GM18951 (cell line): ENCODE data around the gene NCMAP.

Experiments
- POLR2A ChIP-seq: IDR thresholded peaks from 4 replicates; pipeline ENCODE4 v1.6.1; 2011; ENCODE audit warnings: mild to moderate bottlenecking; ENCODE audit not compliant: insufficient read length, insufficient read depth; ENCODE audit errors: extremely low read depth
- in situ Hi-C: fragments of 300-500 bp; cut with MboI; formaldehyde crosslinking; loops from one replicate; pipeline ENCODE4 v1.12.0; 2022; ENCODE audit warnings: low sequenced_read_pairs, mixed read lengths, inconsistent platforms; ENCODE audit not compliant: unreplicated experiment

NCMAP gene

DNA sequence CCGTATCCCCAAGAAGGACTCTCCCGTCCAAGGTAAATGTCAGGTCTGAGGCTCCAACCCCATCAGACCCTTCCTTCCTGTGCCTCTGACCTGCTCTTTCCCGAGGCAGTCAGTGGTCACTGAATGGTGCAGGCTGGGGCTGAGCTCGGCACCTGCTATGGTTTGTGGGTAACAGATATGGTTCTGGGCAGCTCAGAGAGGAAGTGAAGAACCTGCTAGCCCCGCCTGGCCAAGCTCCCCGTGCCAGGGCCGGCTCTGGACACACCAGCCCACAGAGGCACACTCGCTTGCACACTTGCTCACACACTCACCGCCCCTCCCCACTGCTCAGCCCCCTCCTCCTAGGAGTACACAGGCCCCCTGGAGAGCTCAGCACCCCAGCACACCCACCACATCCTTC, 16.4 kb downstream of the NCMAP start:
- in situ Hi-C loops = no loop called here
- TF ChIP-seq POLR2A = no peak

- no peak for TF ChIP-seq POLR2A
- in situ Hi-C loops = no loop called here
Measured at GRCh38 chr1:24575905-24576587, 20.2 kb downstream of the NCMAP start.

- no peak for TF ChIP-seq POLR2A
- in situ Hi-C loops = no loop called here
Measured at GRCh38 chr1:24578846-24579245, 23.0 kb downstream of the NCMAP start.

DNA sequence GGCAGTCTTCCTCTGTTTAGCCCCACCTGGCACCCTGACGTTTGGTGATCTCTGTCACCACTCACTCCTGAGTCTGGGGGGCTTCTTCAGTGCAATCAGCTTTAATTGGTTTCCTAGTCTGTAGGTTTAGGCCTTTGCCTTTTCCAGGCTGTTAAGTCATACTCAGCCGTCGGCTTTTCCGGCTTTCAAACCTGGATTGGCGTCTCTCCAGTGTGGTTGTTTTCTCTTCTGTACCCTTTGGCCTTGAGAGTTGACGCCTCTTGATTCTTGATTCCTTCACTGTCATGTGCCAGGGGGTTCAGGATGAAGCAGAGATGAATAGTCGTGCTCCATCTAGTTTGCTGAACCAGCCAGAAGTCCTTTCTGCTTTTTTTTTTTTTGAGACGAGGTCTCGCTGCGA, 24.9 kb downstream of the NCMAP start:
- in situ Hi-C loops = loop anchor here (10.0 kb wide), 1 partner anchor 186 kb away; no protein-coding TSS in a partner anchor
- no peak for TF ChIP-seq POLR2A

DNA sequence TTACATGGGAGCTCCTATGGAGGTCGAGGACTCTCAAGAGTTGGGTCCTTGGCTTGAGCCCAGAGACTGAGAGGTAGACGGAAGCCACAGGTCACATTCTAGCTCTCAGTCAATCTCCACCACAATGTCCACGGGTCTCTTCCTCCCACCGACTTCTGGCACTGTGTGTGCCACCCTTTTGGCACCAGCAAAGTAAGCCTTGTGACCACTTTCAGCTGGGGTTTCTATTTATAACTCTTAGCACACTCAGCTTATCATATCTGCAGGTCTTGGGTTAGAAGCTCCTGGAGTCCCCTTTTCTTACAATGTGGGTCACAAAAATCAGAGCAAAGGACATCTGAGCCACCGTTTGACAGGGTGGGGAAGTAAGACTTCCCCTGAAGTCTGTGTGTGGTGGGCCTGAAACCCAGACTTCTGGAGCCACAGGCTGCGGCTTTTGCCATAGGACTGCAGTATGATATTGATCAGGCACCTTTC, 28.3 kb downstream of the NCMAP start:
- in situ Hi-C loops = loop anchor here (10.0 kb wide), 1 partner anchor 189 kb away; no protein-coding TSS in a partner anchor

GRCh38 chr1:24586119-24586518, 30.2 kb downstream of the NCMAP start:
- TF ChIP-seq POLR2A = no peak
- in situ Hi-C loops = loop anchor here (10.0 kb wide), 1 partner anchor 191 kb away; no protein-coding TSS in a partner anchor

More for the DNA sequence above, 28.3 kb downstream of the NCMAP start:
- no peak for TF ChIP-seq POLR2A

GRCh38 chr1:24586970-24587820, 31.3 kb downstream of the NCMAP start:
- in situ Hi-C loops = loop anchor here (10.0 kb wide), 1 partner anchor 192 kb away; no protein-coding TSS in a partner anchor
- TF ChIP-seq POLR2A = no peak

DNA sequence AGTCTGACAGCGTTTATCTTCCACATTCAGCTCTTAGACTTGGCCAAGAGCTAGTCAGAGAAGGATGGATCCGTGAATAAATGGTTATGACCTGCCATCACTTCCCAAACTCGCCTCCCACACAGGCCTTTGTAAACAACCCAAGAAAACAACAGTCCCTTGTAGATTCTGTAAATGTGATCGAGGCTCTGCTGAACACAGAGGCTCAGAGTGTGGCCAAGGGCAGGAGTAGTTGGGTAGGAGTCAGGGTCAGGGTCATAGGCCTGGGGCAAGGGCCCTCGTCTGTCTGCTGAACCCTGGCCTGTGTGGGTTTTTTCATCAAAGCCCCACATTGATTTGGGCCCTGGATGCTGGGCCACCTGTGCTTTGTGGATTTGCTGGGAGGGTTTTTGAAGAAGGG, 32.7 kb downstream of the NCMAP start:
- in situ Hi-C loops = loop anchor here (10.0 kb wide), 1 partner anchor 194 kb away; no protein-coding TSS in a partner anchor

GRCh38 chr1:24589200-24589599, 33.3 kb downstream of the NCMAP start:
- in situ Hi-C loops = loop anchor here (10.0 kb wide), 1 partner anchor 194 kb away; no protein-coding TSS in a partner anchor
- no peak for TF ChIP-seq POLR2A

More for the DNA sequence above, 32.7 kb downstream of the NCMAP start:
- TF ChIP-seq POLR2A = no peak

DNA sequence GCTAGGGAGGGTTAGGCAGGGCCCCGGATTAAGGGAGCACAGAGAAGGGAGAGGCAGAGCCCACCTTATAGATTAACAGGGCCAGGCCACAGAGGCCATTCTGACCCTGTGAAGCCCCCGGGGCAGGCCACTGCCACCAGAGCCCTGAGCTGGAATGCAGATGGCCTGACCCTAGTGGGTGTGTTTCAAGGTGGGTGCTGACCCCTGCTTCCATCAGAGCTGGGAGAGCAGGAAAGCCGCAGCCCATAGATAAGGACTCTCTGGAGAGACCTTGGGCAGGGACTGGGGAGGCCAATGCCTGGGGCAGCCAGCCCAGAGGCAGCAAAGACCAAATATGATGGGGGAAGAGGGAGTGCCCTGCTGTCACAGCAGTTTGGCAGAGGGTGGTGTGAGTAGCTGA, 35.9 kb downstream of the NCMAP start:
- in situ Hi-C loops = no loop called here
- no peak for TF ChIP-seq POLR2A

- TF ChIP-seq POLR2A = no peak
- in situ Hi-C loops = no loop called here
Measured at GRCh38 chr1:24594328-24594598, 38.4 kb downstream of the NCMAP start.

DNA sequence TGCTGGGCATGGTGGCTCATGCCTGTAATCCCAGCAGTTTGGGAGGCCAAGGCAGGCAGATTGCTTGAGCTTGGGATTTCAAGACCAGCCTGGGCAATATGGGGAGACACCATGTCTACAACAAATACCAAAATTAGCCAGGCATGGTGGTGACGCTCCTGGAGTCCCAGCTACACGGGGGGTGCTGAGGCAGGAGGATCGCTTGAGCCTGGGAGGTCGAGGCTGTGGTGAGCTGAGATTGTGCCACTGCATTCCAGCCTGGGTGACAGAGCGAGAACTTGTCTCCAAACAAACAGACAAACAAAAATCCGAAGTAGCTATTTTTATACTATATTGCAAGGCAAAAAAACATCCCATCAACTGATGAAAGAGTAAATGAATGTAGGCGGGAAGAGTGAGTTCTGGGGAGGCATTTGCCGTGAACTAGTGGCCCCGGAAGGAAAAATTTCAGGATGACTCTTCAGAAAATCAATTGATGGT, 40.6 kb downstream of the NCMAP start:
- no peak for TF ChIP-seq POLR2A
- in situ Hi-C loops = no loop called here

- TF ChIP-seq POLR2A = no peak
- in situ Hi-C loops = no loop called here
Measured at GRCh38 chr1:24599265-24599664, 43.4 kb downstream of the NCMAP start.

GRCh38 chr1:24600551-24600950, 44.7 kb downstream of the NCMAP start:
- in situ Hi-C loops = no loop called here
- no peak for TF ChIP-seq POLR2A
